Measurements from ENCODE around the gene SUPT7L.

DNA sequence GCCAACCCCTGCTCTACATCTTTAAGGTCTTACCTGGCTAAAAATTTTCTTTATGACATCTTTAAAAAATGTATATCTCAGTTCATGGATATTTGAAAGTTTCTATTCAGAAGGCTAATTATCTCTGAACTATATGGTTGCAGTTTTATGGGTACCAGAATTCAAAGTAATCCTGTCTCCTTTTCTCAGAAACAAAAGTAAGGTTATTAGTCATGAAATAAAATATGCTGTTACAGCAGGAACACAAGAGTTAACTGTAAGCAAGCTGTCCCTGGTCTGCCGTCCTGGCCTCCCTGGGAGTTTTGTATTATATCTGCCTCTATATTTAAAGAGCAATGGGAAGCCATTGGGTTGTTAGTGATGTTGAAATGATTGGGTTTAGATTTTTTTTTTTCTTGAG, 34.2 kb upstream of the SUPT7L start:
- TF ChIP-seq CTCF (IDR thresholded peaks at IDR 0.05; ENCODE audit: poor library complexity, severe bottlenecking) (no peak), EP300 (conservative IDR thresholded peaks at IDR 0.05; ENCODE audit: poor library complexity, severe bottlenecking) (no peak), POLR2AphosphoS5 (IDR thresholded peaks at IDR 0.05) (no peak), RAD21 (conservative IDR thresholded peaks at IDR 0.05) (no peak), EZH2 (IDR thresholded peaks at IDR 0.05; ENCODE audit: borderline replicate concordance, insufficient read depth, low read length, poor library complexity, severe bottlenecking) (no peak)
